DMS 273 (cell line): ENCODE results near the gene CD99.
"Not testable (repeated sequence)": the region's sequence is repeated elsewhere in the genome, so short reads cannot be mapped to it uniquely, and the experiment has no call there.

ENCODE experiments used
- DNase-seq: peaks from one replicate; lab custom pipeline; 2025; ENCODE audit not compliant: unreplicated experiment; lab: John Stamatoyannopoulos, UW

The CD99 gene

GRCh38 chrX:2719774-2720447, 28.8 kb downstream of the CD99 start:
- DNase-seq, result no peak

- no peak for DNase-seq
Observed at GRCh38 chrX:2723286-2723879, 32.3 kb downstream of the CD99 start.

DNA sequence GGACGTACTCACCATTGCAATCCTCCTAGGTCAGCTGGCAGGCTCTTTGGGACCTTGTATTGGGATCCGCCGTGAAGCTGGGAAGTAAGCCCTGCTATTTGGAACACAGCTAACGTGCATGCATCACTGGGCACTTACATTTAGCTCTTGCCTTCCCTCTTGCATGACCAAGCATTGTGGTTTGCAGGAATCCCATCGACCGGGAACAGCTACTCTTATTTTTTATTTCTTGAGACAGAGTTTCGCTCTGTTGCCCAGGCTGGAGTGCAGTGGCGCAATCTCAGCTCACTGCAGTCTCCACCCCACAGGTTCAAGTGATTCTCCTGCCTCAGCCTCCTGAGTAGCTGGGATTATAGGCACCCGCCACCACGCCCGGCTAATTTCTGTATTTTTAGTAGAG, 36.2 kb downstream of the CD99 start:
- DNase-seq, result not testable (repeated sequence)

DNA sequence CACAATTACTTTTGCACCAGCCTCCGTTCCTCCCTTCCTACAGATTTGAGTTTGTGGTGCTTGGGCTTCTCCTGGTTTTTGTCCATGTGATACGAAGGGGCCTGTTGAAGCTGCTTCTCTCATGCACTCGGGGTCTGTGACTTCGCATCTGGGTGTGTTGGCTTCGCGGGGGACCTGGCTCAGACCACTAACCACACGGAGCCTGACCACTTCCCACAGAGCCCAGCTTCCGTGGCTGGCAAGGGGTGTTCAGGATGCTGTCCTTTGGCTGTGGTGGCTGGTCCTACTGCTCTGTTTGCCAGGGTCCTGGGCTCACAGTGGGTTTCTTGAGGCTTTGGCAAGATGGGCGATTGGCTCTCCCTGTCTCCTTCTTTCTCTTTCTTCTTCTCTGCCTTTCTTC, 41.0 kb downstream of the CD99 start:
- no peak for DNase-seq

- no peak for DNase-seq
Observed at GRCh38 chrX:2732649-2733048, 41.6 kb downstream of the CD99 start.

DNA sequence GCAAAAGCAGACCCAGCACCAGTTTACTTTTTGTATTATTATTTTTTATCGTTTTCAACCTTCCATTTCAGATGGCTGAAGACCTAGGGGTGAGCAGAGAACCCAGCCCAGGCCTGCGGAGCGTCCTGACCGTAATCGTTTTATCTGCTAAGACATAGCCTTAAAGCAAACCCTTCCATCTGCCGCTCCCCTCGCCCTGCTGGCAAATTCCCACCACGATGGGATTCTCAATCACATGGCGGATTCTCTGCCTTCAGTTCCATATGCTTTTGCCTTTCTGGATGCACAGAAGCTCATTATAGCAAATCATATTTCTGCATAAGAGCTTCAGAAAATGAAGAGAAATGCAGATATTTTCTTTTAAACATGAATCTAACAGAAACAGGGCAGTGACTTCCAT, 42.2 kb downstream of the CD99 start:
- DNase-seq, result no peak

DNA sequence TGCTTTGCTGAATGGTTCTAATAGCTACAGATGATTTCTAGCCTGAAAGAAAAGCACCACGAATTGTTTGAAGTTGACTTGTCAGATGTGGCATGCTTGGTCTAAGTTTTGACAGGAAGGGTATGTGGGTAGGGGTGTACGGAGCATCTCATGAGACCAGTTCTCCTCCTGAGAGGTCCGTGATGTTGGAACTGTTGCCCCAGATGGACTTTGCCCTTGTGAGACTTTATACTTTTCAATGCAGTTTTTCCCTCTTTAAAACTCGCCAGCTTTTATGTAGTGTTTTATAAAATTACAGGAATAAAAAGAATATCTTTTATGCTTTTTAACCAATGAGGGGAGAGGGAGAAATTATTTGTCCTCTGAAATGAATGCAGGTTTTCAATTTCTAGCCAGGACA, 44.2 kb downstream of the CD99 start:
- no peak for DNase-seq

GRCh38 chrX:2740672-2741071, 49.6 kb downstream of the CD99 start:
- no peak for DNase-seq

- no peak for DNase-seq
Observed at GRCh38 chrX:2741386-2741785, 50.3 kb downstream of the CD99 start.

GRCh38 chrX:2746250-2746649, 55.2 kb downstream of the CD99 start:
- not testable (repeated sequence) for DNase-seq

DNA sequence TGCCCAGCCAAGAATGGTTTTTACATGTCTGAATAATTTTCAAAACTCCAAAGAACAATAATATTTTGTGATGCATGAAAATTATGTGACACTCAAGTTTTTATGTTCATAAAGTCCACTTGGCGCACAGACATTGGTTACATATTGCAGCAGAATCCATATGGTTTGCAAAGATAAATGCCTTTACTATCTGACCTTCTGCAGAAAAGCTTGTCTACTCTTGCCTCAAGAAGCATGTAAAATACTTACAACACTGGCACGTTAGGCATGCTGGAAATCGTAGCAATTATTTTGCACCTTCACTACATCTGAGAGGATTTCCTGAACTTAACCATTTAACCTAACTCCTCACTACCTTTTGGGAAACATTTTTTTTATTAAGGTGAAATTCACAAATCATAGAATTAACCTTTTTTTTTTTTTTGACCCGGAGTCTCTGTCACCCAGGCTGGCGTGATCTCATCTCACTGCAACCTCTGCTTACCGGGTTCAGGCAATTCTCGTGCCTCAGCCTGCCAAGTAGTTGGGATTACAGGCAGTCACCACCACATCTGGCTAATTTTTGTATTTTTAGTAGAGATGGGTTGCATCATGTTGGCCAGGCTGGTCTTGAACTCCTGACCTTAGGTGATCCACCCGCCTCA, 57.2 kb downstream of the CD99 start:
- no peak for DNase-seq

GRCh38 chrX:2748815-2749188, 57.7 kb downstream of the CD99 start:
- no peak for DNase-seq

DNA sequence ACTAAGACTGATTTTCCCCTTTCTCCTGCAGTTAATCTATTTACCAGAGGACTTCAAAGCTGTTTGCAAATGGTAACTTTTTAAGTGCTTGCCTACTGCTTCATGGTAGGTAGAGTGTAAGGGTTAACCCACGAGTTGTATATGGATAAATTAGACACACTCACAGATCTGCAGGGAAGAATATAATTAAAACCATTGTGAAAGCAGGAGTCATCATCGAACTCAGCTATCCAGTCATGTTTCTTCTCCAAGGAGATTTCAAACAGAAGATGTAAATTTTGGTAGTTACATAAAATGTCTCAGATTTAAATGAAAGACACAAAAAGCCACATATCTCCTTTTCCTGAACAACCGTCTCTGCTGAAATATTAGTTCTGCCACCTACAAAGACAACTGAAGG, 60.2 kb downstream of the CD99 start:
- DNase-seq, result no peak

GRCh38 chrX:2751874-2752300, 60.8 kb downstream of the CD99 start, which contains the start of gene XG:
Gene XG (plus strand): TSS chrX:2752040. CDS start chrX:2752275, 235 bp downstream.
- not testable (repeated sequence) for DNase-seq

GRCh38 chrX:2752441-2752840, 61.3 kb downstream of the CD99 start:
- not testable (repeated sequence) for DNase-seq

GRCh38 chrX:2755163-2755715, 64.1 kb downstream of the CD99 start:
- not testable (repeated sequence) for DNase-seq

DNA sequence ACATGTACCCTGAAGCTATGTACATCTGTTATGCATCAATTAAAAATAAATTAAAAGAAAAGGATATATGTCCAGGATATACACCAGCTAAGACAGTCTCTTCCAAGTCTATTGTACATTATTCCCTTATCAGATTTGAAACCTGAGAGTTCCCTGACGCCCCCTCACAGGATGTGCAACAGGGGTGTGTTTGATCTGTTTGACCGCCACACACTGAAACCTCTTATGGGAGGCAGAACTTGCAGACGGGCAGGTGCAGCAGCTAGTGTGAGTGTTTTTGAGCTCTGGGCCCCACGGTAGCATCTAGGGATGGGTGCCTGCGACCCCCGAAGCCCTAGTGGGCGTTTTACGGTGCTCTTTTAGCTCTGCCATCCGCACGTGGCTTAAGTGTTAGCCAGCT, 65.5 kb downstream of the CD99 start:
- DNase-seq, result no peak

DNA sequence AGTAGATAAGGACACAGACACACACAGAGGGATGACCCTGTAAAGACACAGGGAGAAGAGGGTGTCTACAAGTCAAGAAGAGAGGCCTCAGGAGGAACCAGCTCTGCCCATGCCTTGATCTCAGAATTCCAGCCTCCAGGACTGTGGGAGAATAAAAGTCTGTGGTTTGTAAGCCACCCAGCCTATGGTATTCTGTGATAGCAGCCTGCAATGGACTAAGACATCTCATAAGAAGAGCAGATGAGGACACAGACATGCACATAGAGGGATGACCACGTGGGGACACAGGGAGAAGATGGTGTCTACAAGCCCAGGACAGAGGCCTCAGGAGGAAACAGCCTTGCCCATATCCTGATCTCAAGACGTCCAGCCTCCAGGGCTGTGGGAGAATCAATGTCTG, 70.2 kb downstream of the CD99 start:
- no peak for DNase-seq

GRCh38 chrX:2762671-2763070, 71.6 kb downstream of the CD99 start:
- DNase-seq, result not testable (repeated sequence)

GRCh38 chrX:2764766-2765548, 73.9 kb downstream of the CD99 start:
- not testable (repeated sequence) for DNase-seq

GRCh38 chrX:2765549-2765830, 74.4 kb downstream of the CD99 start:
- no peak for DNase-seq

- no peak for DNase-seq
Observed at GRCh38 chrX:2766906-2767305, 75.8 kb downstream of the CD99 start.
